Small intestine (tissue), 7 donors: ENCODE measurements around the gene SDC4. TPM values are rescaled to one million over a fixed set of nuclear protein-coding genes. Genes with fewer than 3 reads are reported as not detected.

ENCODE experiments used
- DNase-seq, 2 donors: peaks; one replicate each; pipeline versions ENCODE4 v3.0.0 to v3.0.0-alpha.2; 2013
- FAIRE-seq: peaks from 2 replicates; lab custom pipeline; 2012; peaks lifted over from hg19 to GRCh38; lab: Jason Lieb, UNC
- H3K27ac ChIP-seq, 3 donors: one replicate each; pipeline ENCODE4 v1.5.1; 2013; ENCODE audit warnings: low read length in 2 of 3, mild to moderate bottlenecking in 2 of 3, control low read depth in 1 of 3, inconsistent platforms in 1 of 3, low read depth in 1 of 3, moderate library complexity in 1 of 3
- H3K27me3 ChIP-seq, 3 donors: one replicate each; pipeline ENCODE4 v1.6.1; 2013; ENCODE audit warnings: low read length in 3 of 3, inconsistent platforms in 1 of 3; ENCODE audit not compliant: control insufficient read depth in 3 of 3, insufficient read depth in 3 of 3
- H3K36me3 ChIP-seq, 3 donors: one replicate each; pipeline ENCODE4 v1.6.1; 2013; ENCODE audit warnings: low read length in 3 of 3, inconsistent platforms in 1 of 3, low read depth in 1 of 3, mild to moderate bottlenecking in 1 of 3, moderate library complexity in 1 of 3; ENCODE audit not compliant: control insufficient read depth in 3 of 3, insufficient read depth in 2 of 3
- H3K4me1 ChIP-seq, 3 donors: one replicate each; pipeline ENCODE4 v1.6.1; 2013; ENCODE audit warnings: low read length in 2 of 3, inconsistent platforms in 1 of 3, low read depth in 1 of 3, mild to moderate bottlenecking in 1 of 3, moderate library complexity in 1 of 3; ENCODE audit not compliant: control insufficient read depth in 3 of 3, insufficient read depth in 2 of 3
- H3K4me3 ChIP-seq, 3 donors: one replicate each; pipeline ENCODE4 v1.5.1; 2013; ENCODE audit warnings: low read length in 3 of 3, control low read depth in 1 of 3, inconsistent platforms in 1 of 3, low read depth in 1 of 3, mild to moderate bottlenecking in 1 of 3, moderate library complexity in 1 of 3
- H3K9me3 ChIP-seq, 2 donors: one replicate each; pipeline ENCODE4 v1.6.1; 2013; ENCODE audit warnings: low read depth in 1 of 2, low read length in 1 of 2; ENCODE audit not compliant: control insufficient read depth in 2 of 2, insufficient read depth in 1 of 2
- WGBS, 3 donors: extraction: QIAGEN DNeasy Blood & Tissue Kit; methylation state at CpG; one replicate each; pipeline ENCODE4 v1.1.7; 2013; 5-methylcytosine and 5-hydroxymethylcytosine counted together
- polyA plus RNA-seq, 4 donors: library from polyadenylated mRNA; stranded (reverse) in 3 of 4; unstranded in 1 of 4; fragments of 200-250 nt in 3 of 4; fragments of 120-200 nt in 1 of 4; gene quantifications; one replicate each; pipeline versions ENCODE4 v1.2.1 to v1.2.3, GENCODE V29; 2013
- donor health status: healthy with polysubstance abuse.
- donor health status: control.
- donor health status: control.
- donor health status: Bipolar disorder and iron deficiency.
- donor health status: healthy.

SDC4 gene
- polyA plus RNA-seq, 4 donors: 14.3 to 95.8 (median 23.5) TPM

GRCh38 chr20:45339084-45339483 lies 9.1 kb downstream of the SDC4 start:
- H3K4me1 ChIP-seq: peaks cover 10 to 72% (median 14%) of the 10 kb centered on the region in 3 donors
- peak in 1 of 2 donors; percentile 80 for DNase-seq
- 14 to 60% (median 40%) methylated on average over 6 of the region's 6 CpGs for WGBS, 3 donors

GRCh38 chr20:45338121-45339030 lies 9.8 kb downstream of the SDC4 start:
- no peak for FAIRE-seq

More at GRCh38 chr20:45339084-45339483, 9.1 kb downstream of the SDC4 start:
- H3K27me3 ChIP-seq: no peaks in the 10 kb centered on the region
- no peak overlapping the region for H3K4me3 ChIP-seq
- no peak for FAIRE-seq
- H3K27ac ChIP-seq: peak overlapping the region; percentile 4 to 96 (median 72)
- no peaks in the 10 kb centered on the region for H3K9me3 ChIP-seq
- peaks cover 4 to 68% (median 5%) of the 10 kb centered on the region in 3 donors for H3K36me3 ChIP-seq

GRCh38 chr20:45337367-45338120 lies 10.7 kb downstream of the SDC4 start:
- 14 to 44% (median 30%) methylated on average over 15 of the region's 15 CpGs for WGBS, 3 donors
- H3K4me3 ChIP-seq: peak overlapping the region in 1 of 3 donors; percentile 11
- no peaks in the 10 kb centered on the region for H3K9me3 ChIP-seq
- peak overlapping the region; percentile 72 to 96 (median 87) for H3K27ac ChIP-seq
- H3K36me3 ChIP-seq: peaks cover 5 to 78% (median 8%) of the 10 kb centered on the region in 3 donors
- FAIRE-seq: no peak
- peak; percentile 58 to 81 for DNase-seq
- H3K4me1 ChIP-seq: peaks cover 10 to 60% (median 14%) of the 10 kb centered on the region in 3 donors
- no peaks in the 10 kb centered on the region for H3K27me3 ChIP-seq

More at GRCh38 chr20:45338121-45339030, 9.8 kb downstream of the SDC4 start:
- Histone ChIP-seq H3K4me3 (peak overlapping the region in 1 of 3 donors; percentile 11), H3K4me1 (peaks cover 10 to 66% (median 14%) of the 10 kb centered on the region in 3 donors), H3K27ac (peak overlapping the region; percentile 72 to 96 (median 87)), H3K36me3 (peaks cover 4 to 70% (median 5%) of the 10 kb centered on the region in 3 donors), H3K9me3 (no peaks in the 10 kb centered on the region), H3K27me3 (no peaks in the 10 kb centered on the region)
- peak in 1 of 2 donors; percentile 16 for DNase-seq
- WGBS, 3 donors: 36 to 73% (median 51%) methylated on average over 11 of the region's 11 CpGs

GRCh38 chr20:45336530-45337366 lies 11.5 kb downstream of the SDC4 start:
- DNase-seq (peak; percentile 53 to 86), FAIRE-seq (no peak)
- 19 to 61% (median 37%) methylated on average over 11 of the region's 11 CpGs for WGBS, 3 donors
- Histone ChIP-seq H3K9me3 (no peaks in the 10 kb centered on the region), H3K4me1 (peaks cover 10 to 52% (median 14%) of the 10 kb centered on the region in 3 donors), H3K27ac (peak overlapping the region; percentile 72 to 96 (median 87)), H3K27me3 (no peaks in the 10 kb centered on the region), H3K4me3 (no peak overlapping the region), H3K36me3 (peaks cover 5 to 79% (median 8%) of the 10 kb centered on the region in 3 donors)

- Histone ChIP-seq H3K27me3 (no peaks in the 10 kb centered on the region), H3K9me3 (no peaks in the 10 kb centered on the region), H3K36me3 (peaks cover 9 to 69% (median 21%) of the 10 kb centered on the region in 3 donors), H3K27ac (no peak overlapping the region), H3K4me1 (no peaks in the 10 kb centered on the region), H3K4me3 (no peak overlapping the region)
- DNase-seq (no peak), FAIRE-seq (no peak)
- WGBS, 3 donors: 95 to 98% (median 95%) methylated on average over 3 of the region's 3 CpGs
These were observed 17.7 kb downstream of the SDC4 start for GRCh38 chr20:45330476-45330875.

- Histone ChIP-seq H3K4me3 (no peak overlapping the region), H3K27ac (no peak overlapping the region), H3K9me3 (no peaks in the 10 kb centered on the region), H3K4me1 (no peaks in the 10 kb centered on the region), H3K36me3 (peaks cover 7 to 69% (median 20%) of the 10 kb centered on the region in 3 donors), H3K27me3 (no peaks in the 10 kb centered on the region)
- FAIRE-seq (no peak), DNase-seq (no peak)
- WGBS, 3 donors: 51 to 74% (median 63%) methylated on average over 7 of the region's 7 CpGs
These were observed 18.5 kb downstream of the SDC4 start for GRCh38 chr20:45329497-45330319.

GRCh38 chr20:45328451-45328850 lies 19.8 kb downstream of the SDC4 start:
- FAIRE-seq: no peak
- H3K27ac ChIP-seq: no peak overlapping the region
- H3K36me3 ChIP-seq: peaks cover 7 to 68% (median 20%) of the 10 kb centered on the region in 3 donors

More at GRCh38 chr20:45328451-45328850, 19.8 kb downstream of the SDC4 start:
- 88 to 93% (median 93%) methylated on average over 4 of the region's 4 CpGs for WGBS, 3 donors
- Histone ChIP-seq H3K27me3 (no peaks in the 10 kb centered on the region), H3K4me3 (no peak overlapping the region), H3K9me3 (no peaks in the 10 kb centered on the region), H3K4me1 (no peaks in the 10 kb centered on the region)
- DNase-seq: no peak
